Vagina (tissue), 2 donors: ENCODE data around the gene RTP5. TPM values are rescaled to one million over a fixed set of nuclear protein-coding genes. Genes with fewer than 3 reads are reported as not detected.
A peak's percentile ranks its signal among the peaks of the same experiment; 100 is the strongest.

ENCODE experiments used
- DNase-seq, 2 donors: peaks; one replicate each; pipeline ENCODE4 v3.0.0-alpha.2; 2017; ENCODE audit errors: extremely low spot score in 2 of 2
- H3K27ac ChIP-seq: fragments of 200-600 bp; sonication (generic); one replicate; pipeline ENCODE4 v1.5.1; 2019
- H3K27me3 ChIP-seq: fragments of 200-600 bp; sonication (generic); one replicate; pipeline ENCODE4 v1.5.1; 2019
- H3K36me3 ChIP-seq, 2 donors: fragments of 200-600 bp; sonication (generic); one replicate each; pipeline ENCODE4 v1.5.1; 2017 to 2019
- H3K4me1 ChIP-seq: fragments of 200-600 bp; sonication (generic); one replicate; pipeline ENCODE4 v1.5.1; 2019
- H3K4me3 ChIP-seq, 2 donors: fragments of 200-600 bp; sonication (generic); 1 replicate in 1 of 2; 2 replicates in 1 of 2; pipeline ENCODE4 v1.5.1; 2016 to 2019
- H3K9me3 ChIP-seq: fragments of 200-600 bp; sonication (generic); one replicate; pipeline ENCODE4 v1.5.1; 2019
- CTCF ChIP-seq, 3 experiments: fragments of 450-650 bp in 2 of 3; fragments of 200-600 bp in 1 of 3; sonication (generic) in 1 of 3; IDR thresholded peaks; one replicate each; pipeline ENCODE4 v1.5.1; 2017 to 2019; ENCODE audit warnings: antibody characterized with exemption in 3 of 3, mild to moderate bottlenecking in 2 of 3, moderate library complexity in 2 of 3
- POLR2A ChIP-seq, 2 donors: fragments of 450-650 bp; IDR thresholded peaks; one replicate each; pipeline ENCODE4 v1.6.1; 2017; ENCODE audit warnings: antibody characterized with exemption in 2 of 2, mild to moderate bottlenecking in 2 of 2, moderate library complexity in 2 of 2
- POLR2AphosphoS5 ChIP-seq, 2 donors: sonication (generic); formaldehyde crosslinking; IDR thresholded peaks; one replicate each; pipeline ENCODE4 v1.9.0; 2017; ENCODE audit warnings: antibody characterized with exemption in 2 of 2, mild to moderate bottlenecking in 2 of 2, low read depth in 1 of 2; ENCODE audit not compliant: insufficient read depth in 1 of 2
- intact Hi-C: fragments of 100-400 bp; cut with DNase I; formaldehyde crosslinking; loops from one replicate; pipeline ENCODE4 v1.15.1; 2023
- total RNA-seq: library from RNA; depleted of rRNA; stranded (reverse); fragments of >200 nt; gene quantifications from one replicate; pipeline ENCODE4 v1.2.3, GENCODE V29; 2016

RTP5 gene
- total RNA-seq, 1 donor from 2014 or later: not detected

- intact Hi-C loops: no loop called here
- Histone ChIP-seq H3K9me3 (no peaks in the 10 kb centered on the region), H3K27ac (peak overlapping the region; percentile 33), H3K36me3 (no peaks in the 10 kb centered on the region), H3K4me3 (no peak overlapping the region), H3K27me3 (no peaks in the 10 kb centered on the region), H3K4me1 (peaks cover 49% of the 10 kb centered on the region)
- DNase-seq: no peak
- TF ChIP-seq CTCF (IDR thresholded peaks at IDR 0.05) (no peak), POLR2AphosphoS5 (IDR thresholded peaks at IDR 0.05; ENCODE audit: insufficient read depth in 1 of 2, low read depth in 1 of 2) (no peak), POLR2A (IDR thresholded peaks at IDR 0.05) (no peak)
Measured at GRCh38 chr2:241891988-241892298, 22.4 kb downstream of the RTP5 start.

DNA sequence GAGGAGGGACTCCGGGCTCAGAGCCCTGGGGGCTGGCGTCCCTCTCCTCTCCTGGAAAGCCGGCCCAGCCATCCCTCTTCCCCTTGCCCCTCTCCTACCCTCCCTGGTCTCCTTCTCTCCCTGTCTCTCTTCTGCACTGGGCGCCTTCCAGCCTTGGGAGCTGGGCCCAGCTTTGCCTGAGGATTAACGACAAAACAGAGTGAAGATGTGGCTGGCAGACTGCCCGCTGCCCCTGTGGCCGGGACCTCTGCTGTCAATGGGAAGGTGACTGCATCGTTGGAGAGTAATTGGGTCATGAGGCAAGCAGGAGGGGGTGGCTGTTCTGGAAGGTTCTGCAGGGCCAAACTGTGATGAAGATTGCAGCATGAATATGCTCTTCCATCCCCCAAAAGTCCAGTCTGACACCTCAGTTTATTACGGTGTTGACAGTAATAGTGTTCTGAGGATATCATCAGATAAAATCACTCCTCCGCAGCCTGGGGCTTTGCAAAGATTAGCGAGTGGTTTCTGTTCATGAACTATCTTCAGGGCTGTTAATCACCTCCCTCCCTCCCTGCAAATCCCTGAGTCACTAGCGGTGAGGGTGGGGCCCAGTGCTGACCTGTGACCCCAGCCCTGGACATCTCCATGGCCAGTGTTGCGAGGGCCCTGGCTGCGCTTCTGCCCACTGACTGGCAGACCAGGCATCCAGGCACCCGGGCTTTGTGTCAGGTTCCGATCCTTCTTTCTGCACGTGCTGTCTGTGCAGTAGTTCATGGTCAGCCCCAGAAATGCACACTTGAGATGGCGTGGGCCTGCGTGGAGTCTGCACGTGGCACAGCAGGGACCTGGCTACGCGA, 23.0 kb downstream of the RTP5 start:
- Histone ChIP-seq H3K4me3 (no peak overlapping the region), H3K27me3 (no peaks in the 10 kb centered on the region), H3K27ac (peak overlapping the region; percentile 33), H3K4me1 (peaks cover 49% of the 10 kb centered on the region), H3K9me3 (no peaks in the 10 kb centered on the region), H3K36me3 (no peaks in the 10 kb centered on the region)
- no peak for DNase-seq
- intact Hi-C loops: no loop called here
- peak in 1 of 2 donors; percentile 58 for TF ChIP-seq POLR2AphosphoS5 (IDR thresholded peaks at IDR 0.05; ENCODE audit: insufficient read depth in 1 of 2, low read depth in 1 of 2)
- TF ChIP-seq POLR2A (IDR thresholded peaks at IDR 0.05): no peak
- no peak for TF ChIP-seq CTCF (IDR thresholded peaks at IDR 0.05)

DNA sequence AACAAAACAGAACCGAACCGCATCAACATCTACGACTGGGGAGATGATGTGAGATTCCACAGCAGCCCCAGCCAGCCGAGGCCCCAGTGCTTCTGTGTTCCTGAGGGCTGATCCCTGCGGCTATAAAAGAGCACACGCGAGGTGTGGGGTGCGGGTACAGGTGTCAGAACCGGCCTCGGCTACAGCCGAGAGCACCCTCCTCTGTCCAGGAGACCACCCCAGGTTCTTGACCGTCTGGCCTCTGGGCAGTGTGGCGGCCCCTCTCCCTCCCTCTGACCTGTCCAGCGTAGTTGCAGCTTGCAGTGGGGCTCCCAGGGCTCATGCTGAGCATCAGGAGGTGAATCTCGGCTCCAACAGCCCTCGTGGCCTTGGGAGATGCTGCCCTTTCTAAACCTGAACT, 23.7 kb downstream of the RTP5 start:
- Histone ChIP-seq H3K4me3 (no peak overlapping the region), H3K27me3 (no peaks in the 10 kb centered on the region), H3K9me3 (no peaks in the 10 kb centered on the region), H3K27ac (peak overlapping the region; percentile 33), H3K36me3 (no peaks in the 10 kb centered on the region), H3K4me1 (peaks cover 49% of the 10 kb centered on the region)
- DNase-seq: no peak
- intact Hi-C loops: no loop called here
- no peak for TF ChIP-seq POLR2AphosphoS5 (IDR thresholded peaks at IDR 0.05; ENCODE audit: insufficient read depth in 1 of 2, low read depth in 1 of 2)
- no peak for TF ChIP-seq CTCF (IDR thresholded peaks at IDR 0.05)
- TF ChIP-seq POLR2A (IDR thresholded peaks at IDR 0.05): no peak

DNA sequence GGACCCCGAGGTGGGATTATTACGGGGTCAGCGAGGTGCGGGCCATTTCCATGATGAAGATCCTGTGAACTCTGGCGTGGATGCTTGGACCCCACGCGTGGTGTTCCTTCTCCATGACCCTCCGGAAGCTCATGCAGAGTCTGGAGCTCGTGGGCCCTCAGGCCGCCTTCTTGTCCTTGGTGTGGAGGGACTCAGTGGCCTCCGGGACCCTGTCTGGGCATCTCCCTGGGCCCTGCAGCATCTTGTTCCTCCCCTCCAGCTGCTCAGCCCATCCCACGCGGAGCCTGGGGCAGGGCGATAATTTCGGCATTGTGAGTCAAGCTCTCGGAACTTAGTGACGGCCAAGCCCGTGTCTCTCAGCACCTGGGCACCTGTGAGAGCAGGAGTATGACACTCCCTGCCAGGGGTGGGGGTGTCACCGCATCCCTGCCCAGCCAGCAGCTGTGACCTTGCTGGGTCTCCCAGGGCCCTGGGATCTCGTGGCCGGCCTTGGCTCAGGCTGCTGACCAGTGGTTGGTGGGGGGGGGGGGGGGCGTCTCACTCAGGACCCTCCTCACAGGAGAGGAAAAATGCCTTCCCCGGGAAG, 24.6 kb downstream of the RTP5 start:
- DNase-seq: no peak
- Histone ChIP-seq H3K27me3 (no peaks in the 10 kb centered on the region), H3K9me3 (no peaks in the 10 kb centered on the region), H3K36me3 (no peaks in the 10 kb centered on the region), H3K4me1 (peaks cover 56% of the 10 kb centered on the region), H3K27ac (no peak overlapping the region), H3K4me3 (no peak overlapping the region)
- TF ChIP-seq POLR2AphosphoS5 (IDR thresholded peaks at IDR 0.05; ENCODE audit: insufficient read depth in 1 of 2, low read depth in 1 of 2) (no peak), CTCF (IDR thresholded peaks at IDR 0.05) (no peak), POLR2A (IDR thresholded peaks at IDR 0.05) (no peak)
- intact Hi-C loops: no loop called here
